ENCODE data around the gene TM9SF4. TPM values are rescaled to one million over a fixed set of nuclear protein-coding genes. Genes with fewer than 3 reads are reported as not detected.
A peak's percentile ranks its signal among the peaks of the same experiment; 100 is the strongest.

TM9SF4 gene
- total and polyA plus RNA-seq, 2 of the 8 experiments (the other 6 are each of a cell fraction or from before 2014, with no cell fraction given) = 38.4 to 68.7 TPM

GRCh38 chr20:32203356-32204204 is 94.1 kb downstream of the TM9SF4 start:
- H3K23ac ChIP-seq (ENCODE audit: insufficient read length) = no peak overlapping the region
- H3K4me2 ChIP-seq (ENCODE audit: insufficient read depth in 1 of 2, low read depth in 2 of 2, low read length in 2 of 2) = peak overlapping the region in 1 of 2 experiments; percentile 16; a peak in 1 of 4 replicates
- DNase-seq (ENCODE audit: low read depth in 1 of 2, low spot score in 2 of 2) = no peak
- H3K27ac ChIP-seq (ENCODE audit: low read depth, low read length) = no peak overlapping the region
- H2AFZ ChIP-seq (ENCODE audit: low read length) = no peak overlapping the region
- ChIA-PET CTCF (ENCODE audit: partially characterized antibody) (interaction anchor here (0.6 kb wide), 1 partner anchor 24 kb away, joined by 4 read pairs; no protein-coding TSS in a partner anchor), POLR2A (ENCODE audit: partially characterized antibody) (interaction anchor here (1.0 to 8.7 kb wide), 3 partner anchors 13 to 150 kb away, joined by 3 to 77 read pairs (median 3); no protein-coding TSS in a partner anchor)
- 82% methylated on average over 11 of the region's 11 CpGs; no CpG with 5 or more reads in 1 of the 2 experiments for WGBS, 2 experiments (ENCODE audit: extremely low coverage in 1 of 2, insufficient coverage in 1 of 2, insufficient read length in 1 of 2, insufficient replicate concordance in 2 of 2, low coverage in 1 of 2, low lambda C conversion rate in 2 of 2, missing lambda C conversion rate in 1 of 2)
- no peak overlapping the region for H3K4ac ChIP-seq (replicated peaks; ENCODE audit: insufficient read length, low read depth, low read length)
- no peaks in the 10 kb centered on the region for H3K9me3 ChIP-seq (ENCODE audit: insufficient read depth in 2 of 2, low read depth in 1 of 2, low read length in 1 of 2)
- H2BK20ac ChIP-seq (ENCODE audit: low read length) = no peak overlapping the region
- H2BK120ac ChIP-seq (replicated peaks; ENCODE audit: low read depth, low read length) = no peak overlapping the region
- no peak overlapping the region; the same call in 1 of the 2 replicates for H2AK5ac ChIP-seq (ENCODE audit: low read depth, low read length)
- H4K20me1 ChIP-seq (replicated peaks in 1 of 2; ENCODE audit: control insufficient read depth in 1 of 2, insufficient read depth in 2 of 2, low read length in 2 of 2) = peaks cover 11 to 22% of the 10 kb centered on the region in 2 experiments
- H3K79me2 ChIP-seq (ENCODE audit: control insufficient read depth in 1 of 2, insufficient read depth in 2 of 2, low read length in 2 of 2) = peaks cover 19 to 83% of the 10 kb centered on the region in 2 experiments
- no peak overlapping the region for H4K8ac ChIP-seq (ENCODE audit: extremely low read depth, insufficient read depth, low read length)
- H4K91ac ChIP-seq (replicated peaks; ENCODE audit: insufficient read length, low read length) = no peak overlapping the region
- H3K4me1 ChIP-seq (replicated peaks in 1 of 4; ENCODE audit: control insufficient read depth in 3 of 4, insufficient read depth in 4 of 4, low read length in 3 of 4) = peaks cover 0 to 25% (median 20%) of the 10 kb centered on the region in 4 experiments; a peak in 4 of 7 replicates
- H3K9ac ChIP-seq (replicated peaks in 1 of 4; ENCODE audit: extremely low read depth in 1 of 4, low read depth in 3 of 4, low read length in 3 of 4) = peak overlapping the region in 1 of 4 experiments; percentile 10; a peak in 1 of 7 replicates
- H2BK12ac ChIP-seq (ENCODE audit: low read depth, low read length) = no peak overlapping the region
- H3K36me3 ChIP-seq (ENCODE audit: control insufficient read depth in 2 of 4, insufficient read depth in 4 of 4, low read length in 3 of 4) = peaks cover 24 to 34% (median 30%) of the 10 kb centered on the region in 4 experiments
- H3K18ac ChIP-seq (ENCODE audit: extremely low read depth, low read length) = no peak overlapping the region
- no peak overlapping the region for H2BK5ac ChIP-seq (ENCODE audit: low read depth, low read length)
- no peaks in the 10 kb centered on the region; a peak in 2 of 7 replicates for H3K27me3 ChIP-seq (replicated peaks in 1 of 4; ENCODE audit: control insufficient read depth in 3 of 4, extremely low read depth in 1 of 4, insufficient read depth in 3 of 4, low read length in 3 of 4)
- H4K5ac ChIP-seq (ENCODE audit: insufficient read length, low read depth, low read length) = no peak overlapping the region
- peaks cover 11% of the 10 kb centered on the region; the same call in 1 of the 2 replicates for H3K23me2 ChIP-seq (ENCODE audit: low read depth, low read length)
- no peak overlapping the region for H3K56ac ChIP-seq (replicated peaks; ENCODE audit: insufficient read length, low read depth, low read length)
- H3K79me1 ChIP-seq (ENCODE audit: low read depth, low read length) = peaks cover 13% of the 10 kb centered on the region
- no peak for FAIRE-seq
- no peak overlapping the region for H3K4me3 ChIP-seq (ENCODE audit: extremely low read depth in 1 of 4, insufficient read depth in 2 of 4, low read depth in 3 of 4, low read length in 4 of 4)
- H2BK15ac ChIP-seq (ENCODE audit: low read length) = no peak overlapping the region
- H3K14ac ChIP-seq (ENCODE audit: insufficient read length) = no peak overlapping the region
- TF ChIP-seq CBX5 (IDR thresholded peaks at IDR 0.05; ENCODE audit: low read depth, low read length) = no peak
- no peak for TF ChIP-seq SIRT6 (IDR thresholded peaks at IDR 0.05; ENCODE audit: low read length)
- TF ChIP-seq BRCA1 (IDR thresholded peaks at IDR 0.05; ENCODE audit: low read depth, low read length) = no peak
- no peak for TF ChIP-seq KDM4A (IDR thresholded peaks at IDR 0.05; ENCODE audit: low read depth, low read length, severe bottlenecking)
- TF ChIP-seq TCF12 (IDR thresholded peaks at IDR 0.05; ENCODE audit: low read depth, low read length) = no peak
- no peak for TF ChIP-seq CREB1 (IDR thresholded peaks at IDR 0.05)
- no peak for TF ChIP-seq RFX5 (IDR thresholded peaks at IDR 0.05; ENCODE audit: borderline replicate concordance, low read depth, low read length)
- no peak for TF ChIP-seq HDAC2 (IDR thresholded peaks at IDR 0.05; ENCODE audit: borderline replicate concordance in 1 of 2, low read depth in 2 of 2, low read length in 2 of 2)
- no peak for TF ChIP-seq ATF2 (IDR thresholded peaks at IDR 0.05; ENCODE audit: low read length)

All from H1 (cell line).